ENCODE measurements around the gene LMBRD2.

Gene LMBRD2

DNA sequence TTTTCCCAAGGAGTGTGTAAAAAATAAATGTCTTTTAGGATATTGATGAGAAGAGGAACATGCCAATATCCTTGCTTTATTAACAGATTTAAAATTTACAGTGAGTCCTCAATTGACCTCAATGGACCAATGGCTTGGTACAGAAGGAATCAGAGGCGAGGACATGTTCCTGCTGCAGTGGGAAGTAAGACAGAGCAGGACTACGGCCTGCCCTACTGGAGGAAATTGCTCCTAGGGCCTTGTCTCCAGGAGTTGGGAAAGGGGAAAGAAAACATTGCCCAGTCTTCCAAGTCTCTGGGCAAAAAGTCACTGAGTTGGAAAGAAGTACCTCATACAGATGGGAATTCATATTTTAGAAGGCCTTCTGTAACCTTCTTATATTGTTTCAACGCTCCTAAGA lies 51.9 kb downstream of the LMBRD2 start:
- DNase-seq, result no peak

GRCh38 chr5:36096486-36096885 lies 55.2 kb downstream of the LMBRD2 start:
- DNase-seq, result no peak

- no peak for DNase-seq
Observed at GRCh38 chr5:36089989-36090388, 61.7 kb downstream of the LMBRD2 start.

DNA sequence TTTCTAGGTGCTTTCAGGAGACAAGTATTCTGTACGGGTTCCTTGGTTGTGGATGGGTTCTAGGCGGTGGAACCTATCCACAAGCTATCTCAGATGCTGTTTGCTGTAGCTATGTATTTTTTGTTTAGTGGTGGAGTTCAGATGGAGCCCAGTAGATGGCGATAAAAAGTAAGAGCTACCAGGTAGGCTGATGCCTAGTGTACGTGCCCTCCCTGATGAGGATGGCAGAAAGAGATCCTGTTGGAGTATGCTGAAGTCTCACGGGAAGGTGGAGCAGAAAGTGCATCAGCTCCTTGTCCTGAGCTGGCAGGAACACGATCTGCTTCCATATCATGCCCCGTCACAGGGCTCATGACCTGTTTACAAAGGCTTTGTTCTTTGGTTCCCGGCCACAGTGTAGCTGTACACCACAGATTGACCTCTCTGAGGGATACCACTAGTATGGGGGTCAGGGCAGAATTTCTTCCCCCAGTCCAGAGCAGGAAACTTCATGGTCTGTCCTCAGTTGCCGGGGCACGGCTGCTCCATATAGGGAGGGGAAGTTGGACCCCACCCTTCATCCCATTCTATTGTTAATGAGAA lies 72.4 kb downstream of the LMBRD2 start:
- DNase-seq, result peak; percentile 38

GRCh38 chr5:36078430-36078829 lies 73.3 kb downstream of the LMBRD2 start:
- no peak for DNase-seq

GRCh38 chr5:36073595-36074216 lies 78.0 kb downstream of the LMBRD2 start:
- no peak for DNase-seq

GRCh38 chr5:36070687-36071571 lies 80.8 kb downstream of the LMBRD2 start:
- no peak for DNase-seq

DNA sequence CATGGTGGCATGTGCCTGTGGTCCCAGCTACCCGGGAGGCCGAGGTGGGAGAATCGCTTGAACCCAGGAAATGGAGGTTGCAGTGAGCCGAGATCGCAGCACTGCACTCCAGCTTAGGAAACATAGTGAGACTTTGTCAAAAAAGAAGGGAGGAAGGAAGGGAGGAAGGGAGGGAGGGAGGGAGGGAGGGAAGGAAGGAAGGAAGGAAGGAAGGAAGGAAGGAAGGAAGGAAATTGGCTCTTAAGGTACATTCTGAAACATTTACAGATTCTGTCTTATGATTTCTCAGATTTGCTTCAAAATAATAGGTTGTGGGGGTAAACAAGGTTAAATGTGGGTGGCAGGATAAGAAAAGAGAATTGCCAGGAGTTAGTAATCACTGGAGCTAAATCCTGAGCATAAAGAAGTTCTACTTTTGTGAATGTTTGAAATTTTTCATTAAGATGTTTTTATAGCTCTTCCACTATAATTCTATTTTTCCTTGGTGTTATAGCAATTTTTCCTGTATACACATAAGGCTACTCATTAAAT lies 82.9 kb downstream of the LMBRD2 start:
- DNase-seq, result no peak

DNA sequence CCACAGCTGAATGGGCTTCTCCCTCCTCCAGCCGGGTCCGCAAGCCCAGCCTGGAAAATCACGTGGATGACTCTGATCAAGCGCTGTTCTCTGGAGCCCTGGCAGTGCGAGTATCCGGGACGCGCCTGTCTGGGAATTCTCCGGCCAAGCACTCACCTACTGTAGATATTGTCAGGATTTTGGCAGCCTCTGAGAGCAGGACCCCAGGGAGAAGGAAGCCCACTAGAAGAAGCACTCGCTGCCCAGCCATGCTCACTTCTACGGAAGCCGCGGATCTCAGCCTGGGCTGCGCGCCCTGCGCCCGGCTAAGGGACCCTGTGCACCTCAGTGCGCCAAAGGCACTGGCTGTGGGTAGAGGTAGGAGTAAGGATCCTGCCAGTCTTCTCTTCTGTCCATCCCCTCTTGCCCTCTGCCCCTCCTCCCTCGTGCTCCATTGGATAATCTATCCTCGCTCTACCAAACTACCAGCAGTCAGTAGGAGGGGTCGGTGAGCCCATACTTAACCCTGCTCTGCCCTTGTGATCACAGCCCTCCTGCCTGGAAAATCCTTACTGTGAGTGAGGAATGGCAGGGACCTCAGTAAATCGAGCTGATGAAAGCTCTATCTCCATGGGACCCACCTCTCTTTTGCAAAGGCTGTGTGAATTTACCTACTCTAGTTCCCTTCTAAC lies 85.0 kb downstream of the LMBRD2 start, which contains the start of gene UGT3A2:
TSS of gene UGT3A2 (minus strand) at position 343 of the 671 bp plus-strand sequence. CDS start at position 250, 93 bp downstream.
- no peak for DNase-seq

DNA sequence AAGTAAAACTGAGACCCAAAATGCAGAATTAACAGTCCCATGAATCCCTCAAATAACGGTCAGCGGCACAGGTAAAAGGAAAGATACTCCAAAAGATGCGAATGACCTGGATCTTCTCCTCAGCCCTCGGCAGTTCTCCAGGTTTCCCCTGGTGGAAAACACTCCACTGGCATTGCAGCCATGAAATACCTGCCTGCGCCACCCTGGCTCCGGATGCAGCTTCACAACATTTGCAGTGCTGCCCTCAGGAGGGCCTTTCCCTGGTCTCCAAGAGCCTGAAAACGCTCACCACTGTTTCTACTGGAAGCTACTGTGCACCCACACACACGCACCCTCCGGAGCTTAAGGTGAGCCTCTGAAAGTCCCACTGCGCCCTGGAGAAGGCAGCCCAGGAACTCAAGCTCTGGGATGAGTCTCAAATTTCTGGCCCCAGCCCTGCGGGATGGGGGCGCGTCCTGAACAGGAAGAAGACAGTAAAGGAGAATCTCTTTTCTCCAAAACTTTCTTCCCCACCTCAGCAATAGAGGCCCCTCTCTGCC lies 85.6 kb downstream of the LMBRD2 start:
- DNase-seq, result no peak

DNA sequence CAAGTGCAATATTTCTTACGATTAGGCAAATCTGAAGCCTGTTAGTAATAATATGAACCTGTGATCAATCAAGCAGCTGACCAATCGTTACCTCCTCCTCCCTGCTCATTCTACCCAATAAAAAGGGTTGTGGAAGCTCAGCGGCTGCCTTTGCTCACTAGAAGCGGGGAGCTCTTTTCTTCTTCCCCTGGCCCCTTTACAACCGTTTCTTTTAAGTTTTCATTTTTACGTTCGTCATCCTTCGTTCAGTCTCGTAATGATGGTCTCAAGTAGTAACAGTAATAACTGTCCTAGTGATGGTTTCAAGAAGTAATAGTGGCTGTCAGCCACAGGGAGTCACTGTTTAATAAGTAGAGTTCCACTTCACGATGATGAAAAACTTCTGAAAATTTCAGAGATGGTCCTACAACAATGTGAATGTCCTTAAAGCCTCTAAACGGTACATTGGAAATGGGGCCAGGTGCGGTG lies 91.2 kb downstream of the LMBRD2 start:
- DNase-seq, result no peak

DNA sequence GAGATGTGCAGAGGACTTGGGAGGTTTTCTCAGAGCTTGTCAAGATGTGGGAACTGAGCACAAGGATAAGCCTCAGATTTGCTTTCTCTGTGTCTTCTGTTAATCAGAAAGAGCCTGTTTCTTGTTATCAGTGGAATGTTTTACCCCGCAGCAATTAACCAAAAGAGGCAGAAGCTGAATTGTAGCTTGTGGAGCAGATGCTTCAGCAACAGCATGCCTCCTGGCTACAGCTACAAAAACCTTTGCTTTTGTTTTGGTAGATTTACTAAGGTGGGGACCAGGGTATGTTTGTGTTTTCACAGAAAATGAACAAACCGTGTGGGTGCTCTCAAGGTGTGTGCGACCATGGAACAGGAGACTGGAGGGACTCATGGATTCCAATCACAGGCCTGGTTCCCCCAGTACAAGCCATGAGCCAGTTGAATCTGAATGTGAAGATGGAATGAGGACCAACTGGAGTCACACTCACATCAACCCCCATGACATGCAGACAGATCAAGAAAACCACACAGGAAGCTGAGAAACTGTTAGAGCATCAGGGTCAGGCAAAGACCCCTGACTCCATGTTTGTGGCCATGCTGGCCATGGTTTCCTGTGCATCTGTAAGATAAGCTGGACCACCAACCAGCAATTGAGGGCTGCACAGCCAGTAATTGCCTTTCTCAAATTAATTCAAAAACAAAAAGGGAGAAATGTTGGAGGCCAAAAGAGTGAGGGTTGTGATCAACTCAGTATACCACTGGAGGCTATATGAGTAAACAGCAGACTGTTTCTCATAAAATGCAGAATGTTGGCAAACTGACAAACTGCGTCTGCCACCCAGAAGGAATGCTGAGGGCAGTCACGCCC lies 91.9 kb downstream of the LMBRD2 start:
- no peak for DNase-seq

- no peak for DNase-seq
Observed at GRCh38 chr5:36058776-36059175, 92.9 kb downstream of the LMBRD2 start.

DNA sequence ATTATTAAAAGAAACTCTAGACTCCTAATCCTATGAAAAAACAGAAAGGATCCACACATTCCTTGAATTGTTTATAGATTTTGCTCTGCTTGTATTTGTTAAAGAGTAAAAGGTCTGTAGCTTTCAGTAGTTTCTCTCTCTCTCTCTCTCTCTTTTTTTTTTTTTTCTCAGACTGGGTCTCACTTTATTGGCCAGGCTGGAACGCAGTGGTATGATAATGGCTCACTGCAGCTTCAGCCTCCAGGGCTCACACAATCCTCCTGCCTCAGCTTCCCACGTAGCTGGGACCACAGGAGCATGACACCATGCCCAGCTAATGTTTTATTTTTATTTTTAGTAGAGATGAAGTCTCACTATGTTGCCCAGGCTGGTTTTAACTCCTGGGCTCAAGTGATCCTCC lies 94.3 kb downstream of the LMBRD2 start:
- no peak for DNase-seq

GRCh38 chr5:36056422-36056821 lies 95.3 kb downstream of the LMBRD2 start:
- no peak for DNase-seq

GRCh38 chr5:36055984-36056383 lies 95.7 kb downstream of the LMBRD2 start:
- DNase-seq, result no peak

GRCh38 chr5:36054647-36055046 lies 97.0 kb downstream of the LMBRD2 start:
- no peak for DNase-seq

- peak; percentile 16 for DNase-seq
Observed at GRCh38 chr5:36052538-36052937, 99.1 kb downstream of the LMBRD2 start.

DNA sequence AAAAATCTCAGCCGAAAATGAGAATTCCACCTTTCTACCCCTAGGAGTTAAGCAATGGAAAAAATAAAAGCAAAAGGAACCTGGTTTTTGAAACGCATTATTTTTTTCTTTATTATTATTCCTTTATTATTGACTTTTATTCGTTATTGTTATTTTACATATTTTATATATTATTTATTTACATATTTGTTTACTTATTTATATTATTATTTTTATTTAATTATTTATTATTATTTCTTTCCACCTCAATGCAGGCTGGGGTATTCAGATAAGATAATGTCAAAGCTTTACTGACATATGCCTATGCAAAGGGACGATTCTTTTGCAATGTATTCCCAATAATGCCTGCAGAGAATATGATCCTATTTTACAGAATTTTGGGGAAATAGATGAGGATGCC lies 101.7 kb downstream of the LMBRD2 start:
- DNase-seq, result no peak

Measured in NCI-H226 (cell line).